HG03095 (cell line): ENCODE results near the gene KAT6B.
"Not testable (repeated sequence)": the region's sequence is repeated elsewhere in the genome, so short reads cannot be mapped to it uniquely, and the experiment has no call there.

Experiments
- ATAC-seq: cut with Tn5 transposase; IDR thresholded peaks from one replicate; pipeline ENCODE4 v1.9.1; 2021; ENCODE audit warnings: moderate library complexity; ENCODE audit not compliant: unreplicated experiment

The KAT6B gene

GRCh38 chr10:74916283-74916682, 89.9 kb downstream of the KAT6B start:
- no peak for ATAC-seq

GRCh38 chr10:74917481-74918077, 91.2 kb downstream of the KAT6B start:
- no peak for ATAC-seq

GRCh38 chr10:74919671-74920070, 93.3 kb downstream of the KAT6B start:
- ATAC-seq = no peak

GRCh38 chr10:74921070-74921469, 94.7 kb downstream of the KAT6B start:
- not testable (repeated sequence) for ATAC-seq

GRCh38 chr10:74921744-74922143, 95.3 kb downstream of the KAT6B start:
- no peak for ATAC-seq

GRCh38 chr10:74922921-74923320, 96.5 kb downstream of the KAT6B start:
- no peak for ATAC-seq

- ATAC-seq = no peak
These were observed 97.2 kb downstream of the KAT6B start for GRCh38 chr10:74923556-74923955.

- no peak for ATAC-seq
These were observed 98.0 kb downstream of the KAT6B start for GRCh38 chr10:74924251-74924963.

- ATAC-seq = no peak
These were observed 98.9 kb downstream of the KAT6B start for GRCh38 chr10:74925291-74925690.

- no peak for ATAC-seq
These were observed 99.3 kb downstream of the KAT6B start for GRCh38 chr10:74925708-74926107.

GRCh38 chr10:74926791-74927585, 100.6 kb downstream of the KAT6B start:
- no peak for ATAC-seq

GRCh38 chr10:74927701-74928100, 101.3 kb downstream of the KAT6B start:
- ATAC-seq = no peak

GRCh38 chr10:74928742-74929191, 102.4 kb downstream of the KAT6B start:
- no peak for ATAC-seq

GRCh38 chr10:74929197-74929596, 102.8 kb downstream of the KAT6B start:
- no peak for ATAC-seq

GRCh38 chr10:74930965-74931364, 104.6 kb downstream of the KAT6B start:
- ATAC-seq = no peak

GRCh38 chr10:74932648-74933047, 106.2 kb downstream of the KAT6B start:
- no peak for ATAC-seq

GRCh38 chr10:74934100-74934812, 107.9 kb downstream of the KAT6B start:
- ATAC-seq = no peak

GRCh38 chr10:74936577-74937265, 110.3 kb downstream of the KAT6B start:
- no peak for ATAC-seq

- no peak for ATAC-seq
These were observed 111.0 kb downstream of the KAT6B start for GRCh38 chr10:74937266-74937856.

GRCh38 chr10:74944205-74944604, 117.8 kb downstream of the KAT6B start:
- no peak for ATAC-seq
